Testis (tissue), 2 donors: ENCODE results near the gene ACSS1.

Experiments used
- CTCF ChIP-seq, 3 experiments: fragments of 450-650 bp in 2 of 3; fragments of 200-600 bp in 1 of 3; sonication (generic) in 1 of 3; IDR thresholded peaks; one replicate each; pipeline ENCODE4 v1.5.1; 2016 to 2019; ENCODE audit warnings: antibody characterized with exemption in 3 of 3, mild to moderate bottlenecking in 2 of 3, moderate library complexity in 1 of 3
- POLR2A ChIP-seq: fragments of 450-650 bp; IDR thresholded peaks from one replicate; pipeline ENCODE4 v1.6.1; 2017; ENCODE audit warnings: antibody characterized with exemption, mild to moderate bottlenecking, moderate library complexity

GRCh38 chr20:25084626-25085187, 26.8 kb upstream of the ACSS1 start:
- TF ChIP-seq POLR2A (no peak), CTCF (IDR thresholded peaks at IDR 0.05) (no peak)
